ENCODE measurements around the gene PTPRG.

DNA sequence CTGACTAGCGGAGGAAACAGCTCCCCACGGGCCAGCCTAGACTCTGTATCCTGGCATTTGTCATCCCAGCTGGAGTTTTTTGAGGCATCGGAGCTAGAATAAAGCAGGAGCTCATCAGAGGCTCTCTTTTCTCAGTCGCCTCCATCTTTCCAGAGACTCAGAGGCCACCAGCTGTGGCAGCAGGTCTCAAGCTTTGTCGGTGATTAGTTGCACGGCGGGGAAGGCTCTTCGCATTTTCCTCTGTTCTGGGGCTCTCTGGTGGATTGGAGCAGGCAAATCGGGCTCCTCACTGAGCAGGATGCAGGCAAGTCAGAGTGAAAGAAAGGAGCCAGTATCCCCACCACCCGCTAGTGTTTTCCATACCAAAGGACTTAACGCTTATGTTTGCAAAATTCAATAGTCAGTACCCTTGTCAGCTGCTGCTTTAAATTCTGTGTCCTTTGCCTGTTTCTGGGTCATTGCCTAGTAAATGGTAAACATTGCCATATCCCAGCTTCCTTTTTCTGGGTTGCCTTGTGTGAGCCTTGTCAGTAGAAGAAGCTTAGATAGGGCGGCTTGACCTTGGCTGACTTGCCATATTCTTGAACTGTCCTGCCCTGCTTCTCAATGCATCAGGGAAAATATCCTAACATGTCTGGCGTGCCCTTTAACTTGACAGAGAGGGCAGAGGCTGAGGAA lies 127.1 kb downstream of the PTPRG start:
- no peak for TF ChIP-seq TAF1 (IDR thresholded peaks at IDR 0.05; ENCODE audit: borderline replicate concordance, insufficient read depth, low read length)
- no peak for TF ChIP-seq SIN3A (IDR thresholded peaks at IDR 0.05; ENCODE audit: borderline replicate concordance, insufficient read depth, low read length)

Data from PFSK-1 (cell line).